Measurements from ENCODE around the gene GRIK2.

Gene GRIK2

GRCh38 chr6:101572627-101573026 lies 179.1 kb downstream of the GRIK2 start:
- H3K4me3 ChIP-seq (ENCODE audit: low read length) = no peak overlapping the region
- no peak for TF ChIP-seq CTCF (conservative IDR thresholded peaks at IDR 0.05; ENCODE audit: low read depth, low read length)
- DNase-seq (ENCODE audit: low read depth) = no peak

- TF ChIP-seq CTCF (conservative IDR thresholded peaks at IDR 0.05; ENCODE audit: low read depth, low read length) = no peak
- H3K4me3 ChIP-seq (ENCODE audit: low read length) = no peak overlapping the region
- DNase-seq (ENCODE audit: low read depth) = no peak
Observed at GRCh38 chr6:101577091-101577490, 183.6 kb downstream of the GRIK2 start.

GRCh38 chr6:101578306-101578705 lies 184.8 kb downstream of the GRIK2 start:
- DNase-seq (ENCODE audit: low read depth) = no peak
- no peak for TF ChIP-seq CTCF (conservative IDR thresholded peaks at IDR 0.05; ENCODE audit: low read depth, low read length)
- H3K4me3 ChIP-seq (ENCODE audit: low read length) = no peak overlapping the region

- no peak for DNase-seq (ENCODE audit: low read depth)
- no peak overlapping the region for H3K4me3 ChIP-seq (ENCODE audit: low read length)
- TF ChIP-seq CTCF (conservative IDR thresholded peaks at IDR 0.05; ENCODE audit: low read depth, low read length) = no peak
Observed at GRCh38 chr6:101582792-101583191, 189.3 kb downstream of the GRIK2 start.

- no peak for DNase-seq (ENCODE audit: low read depth)
- no peak for TF ChIP-seq CTCF (conservative IDR thresholded peaks at IDR 0.05; ENCODE audit: low read depth, low read length)
Observed at GRCh38 chr6:101585501-101585900, 192.0 kb downstream of the GRIK2 start.

GRCh38 chr6:101588343-101588742 lies 194.8 kb downstream of the GRIK2 start:
- TF ChIP-seq CTCF (conservative IDR thresholded peaks at IDR 0.05; ENCODE audit: low read depth, low read length) = no peak
- no peak for DNase-seq (ENCODE audit: low read depth)
- H3K4me3 ChIP-seq (ENCODE audit: low read length) = no peak overlapping the region

More at GRCh38 chr6:101585501-101585900, 192.0 kb downstream of the GRIK2 start:
- H3K4me3 ChIP-seq (ENCODE audit: low read length) = no peak overlapping the region

GRCh38 chr6:101595276-101595675 lies 201.8 kb downstream of the GRIK2 start:
- TF ChIP-seq CTCF (conservative IDR thresholded peaks at IDR 0.05; ENCODE audit: low read depth, low read length) = no peak
- no peak for DNase-seq (ENCODE audit: low read depth)
- H3K4me3 ChIP-seq (ENCODE audit: low read length) = no peak overlapping the region
